ENCODE measurements around the gene STXBP1. TPM values are rescaled to one million over a fixed set of nuclear protein-coding genes. Genes with fewer than 3 reads are reported as not detected.
A peak's percentile ranks its signal among the peaks of the same experiment; 100 is the strongest.

The STXBP1 gene
- total RNA-seq, 6 donors from 2014 or later: 44.6 to 124 (median 76.1) TPM

GRCh38 chr9:127627494-127627855 lies 15.4 kb downstream of the STXBP1 start:
- Histone ChIP-seq H3K36me3 (no peaks in the 10 kb centered on the region), H3K9me3 (no peaks in the 10 kb centered on the region), H3K4me1 (peaks cover 0 to 6% (median 4%) of the 10 kb centered on the region in 4 donors), H3K27ac (no peak overlapping the region), H3K4me3 (no peak overlapping the region), H3K27me3 (no peaks in the 10 kb centered on the region)
- ATAC-seq (ENCODE audit: low FRiP score in 2 of 2) (no peak), DNase-seq (no peak)
- TF ChIP-seq POLR2AphosphoS5 (IDR thresholded peaks at IDR 0.05): no peak
- TF ChIP-seq CTCF (IDR thresholded peaks at IDR 0.05): no peak
- no peak for TF ChIP-seq POLR2A (IDR thresholded peaks at IDR 0.05)
- no peak for TF ChIP-seq EP300 (IDR thresholded peaks at IDR 0.05)
- WGBS, 2 donors: 83 to 92% methylated on average over 2 of the region's 2 CpGs

GRCh38 chr9:127628758-127629467 lies 16.8 kb downstream of the STXBP1 start:
- H3K27ac ChIP-seq: peak overlapping the region in 1 of 4 donors; percentile 14
- no peaks in the 10 kb centered on the region for H3K36me3 ChIP-seq
- no peaks in the 10 kb centered on the region for H3K27me3 ChIP-seq
- ATAC-seq (ENCODE audit: low FRiP score in 2 of 2) (no peak), DNase-seq (no peak)
- TF ChIP-seq EP300 (IDR thresholded peaks at IDR 0.05) (no peak), POLR2AphosphoS5 (IDR thresholded peaks at IDR 0.05) (no peak)
- H3K9me3 ChIP-seq: no peaks in the 10 kb centered on the region
- no peak overlapping the region for H3K4me3 ChIP-seq
- WGBS, 2 donors: 71 to 79% methylated on average over 9 of the region's 9 CpGs
- H3K4me1 ChIP-seq: peaks cover 11 to 14% (median 12%) of the 10 kb centered on the region in 4 donors

- no peaks in the 10 kb centered on the region for H3K9me3 ChIP-seq
- no peaks in the 10 kb centered on the region for H3K36me3 ChIP-seq
- peaks cover 12 to 20% (median 18%) of the 10 kb centered on the region in 4 donors for H3K4me1 ChIP-seq
- peak in 1 of 6 experiments; percentile 5 for TF ChIP-seq CTCF (IDR thresholded peaks at IDR 0.05)
- TF ChIP-seq POLR2AphosphoS5 (IDR thresholded peaks at IDR 0.05): no peak
- WGBS, 2 donors: 83 to 88% methylated on average over 8 of the region's 8 CpGs
- ATAC-seq (ENCODE audit: low FRiP score in 2 of 2) (peak in 1 of 2 donors; percentile 10), DNase-seq (no peak)
- no peak overlapping the region for H3K4me3 ChIP-seq
- H3K27me3 ChIP-seq: no peaks in the 10 kb centered on the region
- peak overlapping the region in 1 of 4 donors; percentile 14 for H3K27ac ChIP-seq
Measured at GRCh38 chr9:127629468-127630081, 17.5 kb downstream of the STXBP1 start.

- 75 to 79% methylated on average over 8 to 13 of the region's 13 CpGs for WGBS, 2 donors
- Histone ChIP-seq H3K27ac (peak overlapping the region in 3 of 4 donors; percentile 13 to 75 (median 72)), H3K27me3 (no peaks in the 10 kb centered on the region), H3K9me3 (no peaks in the 10 kb centered on the region), H3K4me3 (no peak overlapping the region), H3K36me3 (no peaks in the 10 kb centered on the region), H3K4me1 (peaks cover 13 to 37% (median 25%) of the 10 kb centered on the region in 4 donors)
- DNase-seq: peak in 1 of 2 donors; percentile 46
- TF ChIP-seq POLR2A (IDR thresholded peaks at IDR 0.05) (no peak), POLR2AphosphoS5 (IDR thresholded peaks at IDR 0.05) (no peak), CTCF (IDR thresholded peaks at IDR 0.05) (no peak), EP300 (IDR thresholded peaks at IDR 0.05) (no peak)
- ATAC-seq (ENCODE audit: low FRiP score in 2 of 2): peak in 1 of 2 donors; percentile 34
Measured at GRCh38 chr9:127633216-127633862, 21.3 kb downstream of the STXBP1 start.

- Histone ChIP-seq H3K27ac (peak overlapping the region; percentile 34 to 75 (median 68)), H3K4me1 (peaks cover 13 to 37% (median 27%) of the 10 kb centered on the region in 4 donors), H3K4me3 (no peak overlapping the region), H3K9me3 (no peaks in the 10 kb centered on the region), H3K36me3 (no peaks in the 10 kb centered on the region), H3K27me3 (no peaks in the 10 kb centered on the region)
- ATAC-seq (ENCODE audit: low FRiP score in 2 of 2) (no peak), DNase-seq (peak in 1 of 2 donors; percentile 50)
- TF ChIP-seq POLR2A (IDR thresholded peaks at IDR 0.05) (no peak), POLR2AphosphoS5 (IDR thresholded peaks at IDR 0.05) (peak; percentile 6 to 61)
- WGBS, 2 donors: 52 to 57% methylated on average over 7 of the region's 7 CpGs
Measured at GRCh38 chr9:127634021-127634420, 21.9 kb downstream of the STXBP1 start.
